A549 (cell line): Measurements from ENCODE around the gene DHRS7B.

Experiments
- CBX8 ChIP-seq: fragments of 200-600 bp; sonication (generic); IDR thresholded peaks from 2 replicates; pipeline ENCODE4 v1.6.1; 2016
- CTCF ChIP-seq: fragments of >200 bp; sonication (Bioruptor Twin); formaldehyde crosslinking; IDR thresholded peaks from 3 replicates; pipeline ENCODE4 v1.5.1; 2016
- ELK1 ChIP-seq: fragments of 150-350 bp; IDR thresholded peaks from 2 replicates; pipeline ENCODE4 v1.6.1; 2014; ENCODE audit warnings: low read depth, mild to moderate bottlenecking, low read length
- EP300 ChIP-seq, 2 experiments: fragments of >200 bp; sonication (Bioruptor Twin); formaldehyde crosslinking; IDR thresholded peaks; 2 replicates in 1 of 2; 3 replicates in 1 of 2; pipeline ENCODE4 v1.6.1; 2016 to 2017
- ESRRA ChIP-seq: fragments of 150-350 bp; IDR thresholded peaks from 2 replicates; pipeline ENCODE4 v1.6.1; 2014; ENCODE audit warnings: mild to moderate bottlenecking, low read length, borderline replicate concordance
- HDAC2 ChIP-seq: fragments of 200-600 bp; sonication (generic); IDR thresholded peaks from 2 replicates; pipeline ENCODE4 v1.6.1; 2016
- KDM1A ChIP-seq: fragments of 200-600 bp; sonication (generic); IDR thresholded peaks from 2 replicates; pipeline ENCODE4 v1.6.1; 2016; ENCODE audit warnings: low read depth, mild to moderate bottlenecking
- MAX ChIP-seq: IDR thresholded peaks from 2 replicates; pipeline ENCODE4 v1.6.1; 2012
- POLR2A ChIP-seq: IDR thresholded peaks from 2 replicates; pipeline ENCODE4 v1.6.1; 2012; ENCODE audit warnings: mild to moderate bottlenecking, low read length
- RAD21 ChIP-seq, 2 experiments: fragments of >200 bp in 1 of 2; sonication (Bioruptor Twin) in 1 of 2; formaldehyde crosslinking in 1 of 2; IDR thresholded peaks in 1 of 2; conservative IDR thresholded peaks in 1 of 2; 2 replicates in 1 of 2; 3 replicates in 1 of 2; pipeline ENCODE4 v1.6.1; 2012 to 2018; ENCODE audit warnings: inconsistent platforms in 1 of 2
- REST ChIP-seq: fragments of 200-600 bp; sonication (generic); IDR thresholded peaks from 2 replicates; pipeline ENCODE4 v1.6.1; 2016; ENCODE audit warnings: antibody characterized with exemption, mild to moderate bottlenecking, moderate library complexity
- RFX5 ChIP-seq: fragments of 450-650 bp; IDR thresholded peaks from 2 replicates; pipeline ENCODE4 v1.7.1; 2014; ENCODE audit warnings: antibody characterized with exemption, mild to moderate bottlenecking, moderate library complexity
- ZFP36 ChIP-seq: fragments of 450-650 bp; IDR thresholded peaks from 2 replicates; pipeline ENCODE4 v1.6.1; 2014; ENCODE audit warnings: borderline replicate concordance; ENCODE audit not compliant: partially characterized antibody

GRCh38 chr17:21190078-21190477, 63.3 kb downstream of the DHRS7B start:
- no peak for TF ChIP-seq POLR2A
- no peak for TF ChIP-seq HDAC2
- no peak for TF ChIP-seq CTCF
- TF ChIP-seq KDM1A, result no peak
- TF ChIP-seq EP300 (IDR thresholded peaks at IDR 0.05), result no peak
- TF ChIP-seq RAD21 (conservative IDR thresholded peaks at IDR 0.05 in 1 of 2, IDR thresholded peaks at IDR 0.05 in 1 of 2), result no peak
- TF ChIP-seq ZFP36, result no peak
- no peak for TF ChIP-seq REST
- TF ChIP-seq MAX, result no peak
- TF ChIP-seq CBX8, result no peak
- no peak for TF ChIP-seq RFX5
- no peak for TF ChIP-seq ESRRA
- no peak for TF ChIP-seq ELK1
